Activated naive CD8-positive, alpha-beta T cell treated with anti-CD3 and anti-CD28 coated beads, Interleukin-2, amount 50 U/mL, for 24 hours (primary cell): ENCODE results near the gene DUOXA2.

Experiments used
- ATAC-seq: fragments of 150-1000 bp; cut with Tn5 transposase; one replicate; pipeline ENCODE4 v1.10.0; 2021
- DNase-seq: peaks from one replicate; pipeline ENCODE4 v3.0.0; 2021
- H3K27ac Mint-ChIP-seq: one replicate; pipeline ENCODE4 v1.8.0; 2021; ENCODE audit warnings: mild to moderate bottlenecking, mixed read lengths
- H3K27me3 Mint-ChIP-seq: one replicate; pipeline ENCODE4 v1.8.0; 2021; ENCODE audit warnings: mixed read lengths
- H3K36me3 Mint-ChIP-seq: one replicate; pipeline ENCODE4 v1.8.0; 2021; ENCODE audit warnings: low read depth, mixed read lengths
- H3K4me1 Mint-ChIP-seq: one replicate; pipeline ENCODE4 v1.8.0; 2021; ENCODE audit warnings: mixed read lengths
- H3K4me3 Mint-ChIP-seq: one replicate; pipeline ENCODE4 v1.8.0; 2021; ENCODE audit warnings: mild to moderate bottlenecking, moderate library complexity, mixed read lengths
- H3K9me3 Mint-ChIP-seq: one replicate; pipeline ENCODE4 v1.8.0; 2021; ENCODE audit warnings: mixed read lengths

The DUOXA2 gene

DNA sequence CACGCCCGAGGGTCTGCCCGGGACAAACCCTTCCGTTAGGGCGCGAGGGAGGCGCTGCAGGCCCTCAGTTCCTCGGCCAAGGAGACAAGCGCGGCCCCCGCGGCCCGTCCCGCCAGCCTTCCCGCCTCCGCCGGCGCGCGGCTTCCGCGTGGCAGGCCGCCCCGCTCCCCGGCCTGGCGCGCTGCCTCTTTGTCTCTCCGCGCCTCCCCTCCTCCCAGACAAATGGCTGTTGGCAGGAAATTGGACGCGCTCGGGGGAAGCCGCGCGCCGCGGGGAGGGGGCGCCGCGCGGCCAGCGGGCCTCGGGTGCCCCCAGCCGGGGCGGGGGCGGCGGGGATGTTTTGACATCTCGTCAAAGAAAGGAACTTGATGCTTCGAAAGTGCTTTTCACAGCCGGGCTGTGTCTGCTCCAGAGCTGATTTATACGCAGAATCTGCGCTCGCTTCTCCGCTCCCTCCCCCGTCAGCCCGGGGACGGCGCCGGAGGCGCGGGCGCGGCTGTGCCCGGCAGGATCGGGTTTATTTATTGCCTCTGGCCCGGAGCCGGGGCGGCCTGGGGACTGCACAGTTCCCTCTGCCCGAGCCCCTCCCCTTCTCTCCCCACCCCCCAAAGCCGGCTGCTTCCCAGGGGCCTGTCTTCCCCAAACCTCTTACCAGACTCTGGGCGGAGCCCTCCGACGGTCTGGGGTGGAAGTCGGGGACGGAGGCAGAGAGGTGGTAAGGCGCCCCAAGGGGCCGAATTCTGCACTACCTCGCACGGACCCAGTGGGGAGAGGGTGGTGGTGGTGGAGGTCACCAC, 52.9 kb downstream of the DUOXA2 start:
- DNase-seq: peak; percentile 88
- peak; percentile 95 for ATAC-seq

DNA sequence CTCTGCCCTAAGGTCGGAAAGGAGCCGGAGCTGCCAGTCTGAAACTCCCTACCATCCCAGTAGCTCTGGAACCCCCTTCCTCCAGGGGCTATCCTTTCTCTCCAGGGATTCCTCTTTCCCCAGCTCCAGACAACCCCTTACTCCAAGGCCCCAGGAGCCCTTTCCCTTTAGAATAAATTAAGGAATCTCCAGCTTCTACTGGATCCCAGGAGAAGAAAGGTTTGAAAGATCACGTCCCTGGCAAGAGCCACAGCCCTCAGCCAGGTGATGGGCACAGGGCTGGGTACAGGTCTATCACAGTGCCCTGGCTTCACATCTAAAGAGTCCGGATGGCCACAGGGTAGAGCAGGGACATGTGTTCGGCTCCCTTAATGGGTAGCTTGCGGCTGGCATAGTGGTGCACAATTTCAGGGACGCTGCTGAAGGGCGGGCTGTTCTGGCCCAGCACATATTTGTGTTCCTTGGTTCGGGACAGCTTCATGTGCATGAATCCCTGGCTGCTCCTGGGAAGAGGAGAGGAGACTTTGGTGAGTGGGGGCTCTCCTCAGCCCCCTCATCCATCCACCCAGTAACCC, 53.6 kb downstream of the DUOXA2 start:
- Mint-ChIP-seq H3K36me3 (no peaks in the 10 kb centered on the region), H3K27me3 (no peaks in the 10 kb centered on the region), H3K4me3 (peak overlapping the region; percentile 66), H3K9me3 (no peaks in the 10 kb centered on the region), H3K27ac (peak overlapping the region; percentile 54), H3K4me1 (peaks cover 14% of the 10 kb centered on the region)
- ATAC-seq (no peak), DNase-seq (no peak)

More for the DNA sequence above, 52.9 kb downstream of the DUOXA2 start:
- Mint-ChIP-seq H3K27me3 (no peaks in the 10 kb centered on the region), H3K4me1 (peaks cover 14% of the 10 kb centered on the region), H3K4me3 (peak overlapping the region; percentile 66), H3K9me3 (no peaks in the 10 kb centered on the region), H3K27ac (peak overlapping the region; percentile 52), H3K36me3 (no peaks in the 10 kb centered on the region)
